ENCODE measurements around the gene SAP130. TPM values are rescaled to one million over a fixed set of nuclear protein-coding genes. Genes with fewer than 3 reads are reported as not detected.
A peak's percentile ranks its signal among the peaks of the same experiment; 100 is the strongest.

SAP130 gene
- total and polyA plus RNA-seq, 2 of the 8 experiments (the other 6 are each of a cell fraction or from before 2014, with no cell fraction given) = 51.4 to 54.3 TPM

- Histone ChIP-seq H2BK20ac (ENCODE audit: low read length) (no peak overlapping the region), H2AFZ (ENCODE audit: low read length) (0 out of 2 replicates have a peak overlapping the region, but pooled peaks have one; percentile 73), H3K9ac (replicated peaks in 1 of 4; ENCODE audit: extremely low read depth in 1 of 4, low read depth in 3 of 4, low read length in 3 of 4) (no peak overlapping the region), H3K18ac (ENCODE audit: extremely low read depth, low read length) (no peak overlapping the region), H3K4ac (replicated peaks; ENCODE audit: insufficient read length, low read depth, low read length) (no peak overlapping the region), H2BK5ac (ENCODE audit: low read depth, low read length) (no peak overlapping the region), H3K4me1 (replicated peaks in 1 of 4; ENCODE audit: control insufficient read depth in 3 of 4, insufficient read depth in 4 of 4, low read length in 3 of 4) (no peaks in the 10 kb centered on the region), H2AK5ac (ENCODE audit: low read depth, low read length) (no peak overlapping the region), H4K91ac (replicated peaks; ENCODE audit: insufficient read length, low read length) (no peak overlapping the region), H2BK15ac (ENCODE audit: low read length) (no peak overlapping the region), H3K79me2 (ENCODE audit: control insufficient read depth in 1 of 2, insufficient read depth in 2 of 2, low read length in 2 of 2) (no peaks in the 10 kb centered on the region), H3K36me3 (ENCODE audit: control insufficient read depth in 2 of 4, insufficient read depth in 4 of 4, low read length in 3 of 4) (no peaks in the 10 kb centered on the region), H3K4me3 (ENCODE audit: extremely low read depth in 1 of 4, insufficient read depth in 2 of 4, low read depth in 3 of 4, low read length in 4 of 4) (no peak overlapping the region), H3K27me3 (replicated peaks in 1 of 4; ENCODE audit: control insufficient read depth in 3 of 4, extremely low read depth in 1 of 4, insufficient read depth in 3 of 4, low read length in 3 of 4) (no peaks in the 10 kb centered on the region), H2BK12ac (ENCODE audit: low read depth, low read length) (0 out of 2 replicates have a peak overlapping the region, but pooled peaks have one; percentile 27), H3K23ac (ENCODE audit: insufficient read length) (no peak overlapping the region), H3K4me2 (ENCODE audit: insufficient read depth in 1 of 2, low read depth in 2 of 2, low read length in 2 of 2) (no peak overlapping the region), H4K5ac (ENCODE audit: insufficient read length, low read depth, low read length) (no peak overlapping the region), H4K20me1 (replicated peaks in 1 of 2; ENCODE audit: control insufficient read depth in 1 of 2, insufficient read depth in 2 of 2, low read length in 2 of 2) (no peaks in the 10 kb centered on the region), H3K27ac (ENCODE audit: low read depth, low read length) (no peak overlapping the region), H2BK120ac (replicated peaks; ENCODE audit: low read depth, low read length) (no peak overlapping the region), H4K8ac (ENCODE audit: extremely low read depth, insufficient read depth, low read length) (no peak overlapping the region; the same call in 1 of the 2 replicates), H3K79me1 (ENCODE audit: low read depth, low read length) (no peaks in the 10 kb centered on the region), H3K9me3 (ENCODE audit: insufficient read depth in 2 of 2, low read depth in 1 of 2, low read length in 1 of 2) (no peaks in the 10 kb centered on the region), H3K14ac (ENCODE audit: insufficient read length) (no peak overlapping the region), H3K23me2 (ENCODE audit: low read depth, low read length) (no peaks in the 10 kb centered on the region), H3K56ac (replicated peaks; ENCODE audit: insufficient read length, low read depth, low read length) (no peak overlapping the region)
- POLR2A ChIA-PET (ENCODE audit: partially characterized antibody) = interaction anchor here (1.0 kb wide), 1 partner anchor 9 kb away, joined by 3 read pairs; no protein-coding TSS in a partner anchor
- CTCF ChIA-PET (ENCODE audit: partially characterized antibody) = interaction anchor here (0.6 to 4.1 kb wide), 13 partner anchors 9 to 1858 kb away, joined by 3 to 33 read pairs (median 4); no protein-coding TSS in a partner anchor
- DNase-seq (ENCODE audit: low read depth in 1 of 2, low spot score in 2 of 2) = no peak
- no peak for FAIRE-seq
- 86% methylated on average over 11 of the region's 11 CpGs; no CpG with 5 or more reads in 1 of the 2 experiments for WGBS, 2 experiments (ENCODE audit: extremely low coverage in 1 of 2, insufficient coverage in 1 of 2, insufficient read length in 1 of 2, insufficient replicate concordance in 2 of 2, low coverage in 1 of 2, low lambda C conversion rate in 2 of 2, missing lambda C conversion rate in 1 of 2)
- TF ChIP-seq RFX5 (IDR thresholded peaks at IDR 0.05; ENCODE audit: borderline replicate concordance, low read depth, low read length) (no peak), CTCF (IDR thresholded peaks at IDR 0.05; ENCODE audit: control extremely low read depth in 1 of 3, insufficient read depth in 1 of 3, low read depth in 1 of 3, low read length in 3 of 3) (peak in 1 of 3 experiments; percentile 37; a peak in 1 of 4 replicates)
Observed at GRCh38 chr2:128054104-128054885, 26.4 kb upstream of the SAP130 start.

Data from H1 (cell line).